Activated T-cell treated with anti-CD3 and anti-CD28 coated beads, Interleukin-2, amount 50 U/mL, for 72 hours (primary cell): Measurements from ENCODE around the gene KCNMB1. TPM values are rescaled to one million over a fixed set of nuclear protein-coding genes. Genes with fewer than 3 reads are reported as not detected.

ENCODE experiments used
- ATAC-seq, 2 donors: fragments of 150-1000 bp; cut with Tn5 transposase; replicated peaks in 1 of 2; 2 replicates each; pipeline ENCODE4 v1.10.0; 2021; ENCODE audit warnings: moderate library complexity in 2 of 2, mild to moderate bottlenecking in 1 of 2
- DNase-seq, 2 donors: peaks; one replicate each; pipeline ENCODE4 v3.0.0; 2021 to 2022; ENCODE audit warnings: mixed read lengths in 1 of 2
- H3K27ac Mint-ChIP-seq: one replicate; pipeline ENCODE4 v1.8.0; 2022; ENCODE audit warnings: mild to moderate bottlenecking, moderate library complexity, mixed read lengths
- H3K27me3 Mint-ChIP-seq: one replicate; pipeline ENCODE4 v1.8.0; 2022; ENCODE audit warnings: low read depth, mixed read lengths
- H3K36me3 Mint-ChIP-seq, 2 donors: one replicate each; pipeline ENCODE4 v1.8.0; 2022; ENCODE audit warnings: mixed read lengths in 2 of 2, mild to moderate bottlenecking in 1 of 2; ENCODE audit not compliant: insufficient read depth in 2 of 2
- H3K4me1 Mint-ChIP-seq: one replicate; pipeline ENCODE4 v1.8.0; 2022; ENCODE audit warnings: low read depth, mixed read lengths
- H3K4me3 Mint-ChIP-seq, 2 donors: one replicate each; pipeline ENCODE4 v1.8.0; 2022; ENCODE audit warnings: mild to moderate bottlenecking in 2 of 2, mixed read lengths in 2 of 2, moderate library complexity in 2 of 2
- H3K9me3 Mint-ChIP-seq, 2 donors: one replicate each; pipeline ENCODE4 v1.8.0; 2022; ENCODE audit warnings: mixed read lengths in 2 of 2
- total RNA-seq, 2 donors: library from RNA; stranded (reverse); gene quantifications; one replicate each; pipeline ENCODE4 v1.2.3, GENCODE V29; 2022

Gene KCNMB1
- total RNA-seq, 2 donors from 2014 or later, result not detected

- H3K4me3 Mint-ChIP-seq, result no peak overlapping the region
- ATAC-seq (no peak), DNase-seq (no peak)
- H3K27ac Mint-ChIP-seq, result no peak overlapping the region
- H3K36me3 Mint-ChIP-seq, result no peaks in the 10 kb centered on the region
- H3K4me1 Mint-ChIP-seq, result peaks cover 6% of the 10 kb centered on the region
- H3K27me3 Mint-ChIP-seq, result no peaks in the 10 kb centered on the region
- H3K9me3 Mint-ChIP-seq, result no peaks in the 10 kb centered on the region
Measured at GRCh38 chr5:170327168-170327567, 62.0 kb downstream of the KCNMB1 start.

Other genes starting within 250 kb of the KCNMB1 start
- not detected for gene C5orf58, start 156.4 kb downstream of the KCNMB1 start, total RNA-seq
- 100 to 1,000 TPM; 162 to 190 TPM for gene LCP2, start 91.6 kb downstream of the KCNMB1 start, total RNA-seq
- not detected for gene KCNIP1, start 114.7 kb upstream of the KCNMB1 start, total RNA-seq